Activated naive CD4-positive, alpha-beta T cell treated with anti-CD3 and anti-CD28 coated beads for 36 hours (primary cell): ENCODE data around the gene GHRL. TPM values are rescaled to one million over a fixed set of nuclear protein-coding genes. Genes with fewer than 3 reads are reported as not detected.
"Not testable (repeated sequence)": the region's sequence is repeated elsewhere in the genome, so short reads cannot be mapped to it uniquely, and the experiment has no call there.

ENCODE experiments used
- CTCF ChIA-PET: fragments of 350-600 bp; sonication (Branson Sonifier 250); formaldehyde crosslinking; loops from one replicate; lab custom pipeline; 2021; ENCODE audit warnings: antibody characterized with exemption; lab: Charles Lee
- DNase-seq: peaks from one replicate; pipeline ENCODE4 v3.0.0-alpha.2; 2020
- H3K27ac Mint-ChIP-seq: one replicate; pipeline ENCODE4 v1.8.0; 2021; ENCODE audit warnings: mild to moderate bottlenecking, mixed read lengths
- H3K27me3 Mint-ChIP-seq: one replicate; pipeline ENCODE4 v1.8.0; 2021; ENCODE audit warnings: low read depth, mixed read lengths
- H3K36me3 Mint-ChIP-seq: one replicate; pipeline ENCODE4 v1.8.0; 2021; ENCODE audit warnings: low read depth, mixed read lengths
- H3K4me1 Mint-ChIP-seq: one replicate; pipeline ENCODE4 v1.8.0; 2021; ENCODE audit warnings: low read depth, mixed read lengths
- H3K4me3 Mint-ChIP-seq: one replicate; pipeline ENCODE4 v1.8.0; 2021; ENCODE audit warnings: mild to moderate bottlenecking, moderate library complexity, mixed read lengths
- H3K9me3 Mint-ChIP-seq: one replicate; pipeline ENCODE4 v1.8.0; 2021; ENCODE audit warnings: mixed read lengths
- intact Hi-C: fragments of 100-400 bp; cut with micrococcal nuclease; formaldehyde crosslinking; loops from one replicate; pipeline ENCODE4 v1.15.1; 2023
- total RNA-seq, 2 experiments: library from RNA; stranded (reverse); gene quantifications; one replicate each; pipeline ENCODE4 v1.2.3, GENCODE V29; 2021

The GHRL gene
- total RNA-seq, 2 experiments from 2014 or later, result not detected

GRCh38 chr3:10268116-10268515 lies 24.6 kb downstream of the GHRL start:
- H3K36me3 Mint-ChIP-seq, result peaks cover 49% of the 10 kb centered on the region
- intact Hi-C loops, result no loop called here
- DNase-seq, result no peak
- H3K9me3 Mint-ChIP-seq, result no peaks in the 10 kb centered on the region
- CTCF ChIA-PET, result interaction anchor here (0.6 kb wide), 1 partner anchor 27 kb away, joined by 4 read pairs; no protein-coding TSS in a partner anchor
- no peaks in the 10 kb centered on the region for H3K27me3 Mint-ChIP-seq
- peaks cover 67% of the 10 kb centered on the region for H3K4me1 Mint-ChIP-seq
- H3K4me3 Mint-ChIP-seq, result no peak overlapping the region
- H3K27ac Mint-ChIP-seq, result no peak overlapping the region

- intact Hi-C loops, H3K4me3 Mint-ChIP-seq, H3K9me3 Mint-ChIP-seq, H3K27ac Mint-ChIP-seq, H3K27me3 Mint-ChIP-seq, DNase-seq: not testable (repeated sequence)
- Mint-ChIP-seq H3K36me3 (peaks cover 56% of the 10 kb centered on the region), H3K4me1 (peaks cover 70% of the 10 kb centered on the region)
- CTCF ChIA-PET, result interaction anchor here (0.7 kb wide), 1 partner anchor 151 kb away, joined by 3 read pairs; no protein-coding TSS in a partner anchor
Measured at GRCh38 chr3:10266936-10267335, 25.8 kb downstream of the GHRL start.

GRCh38 chr3:10265833-10266232 lies 26.9 kb downstream of the GHRL start:
- H3K4me1 Mint-ChIP-seq, result peaks cover 70% of the 10 kb centered on the region
- peaks cover 56% of the 10 kb centered on the region for H3K36me3 Mint-ChIP-seq
- CTCF ChIA-PET, result interaction anchor here (1.0 kb wide), 1 partner anchor 10 kb away, joined by 3 read pairs; no protein-coding TSS in a partner anchor
- H3K27me3 Mint-ChIP-seq, result no peaks in the 10 kb centered on the region
- no peaks in the 10 kb centered on the region for H3K9me3 Mint-ChIP-seq
- H3K27ac Mint-ChIP-seq, result no peak overlapping the region
- intact Hi-C loops, result no loop called here
- DNase-seq, result no peak
- H3K4me3 Mint-ChIP-seq, result no peak overlapping the region

DNA sequence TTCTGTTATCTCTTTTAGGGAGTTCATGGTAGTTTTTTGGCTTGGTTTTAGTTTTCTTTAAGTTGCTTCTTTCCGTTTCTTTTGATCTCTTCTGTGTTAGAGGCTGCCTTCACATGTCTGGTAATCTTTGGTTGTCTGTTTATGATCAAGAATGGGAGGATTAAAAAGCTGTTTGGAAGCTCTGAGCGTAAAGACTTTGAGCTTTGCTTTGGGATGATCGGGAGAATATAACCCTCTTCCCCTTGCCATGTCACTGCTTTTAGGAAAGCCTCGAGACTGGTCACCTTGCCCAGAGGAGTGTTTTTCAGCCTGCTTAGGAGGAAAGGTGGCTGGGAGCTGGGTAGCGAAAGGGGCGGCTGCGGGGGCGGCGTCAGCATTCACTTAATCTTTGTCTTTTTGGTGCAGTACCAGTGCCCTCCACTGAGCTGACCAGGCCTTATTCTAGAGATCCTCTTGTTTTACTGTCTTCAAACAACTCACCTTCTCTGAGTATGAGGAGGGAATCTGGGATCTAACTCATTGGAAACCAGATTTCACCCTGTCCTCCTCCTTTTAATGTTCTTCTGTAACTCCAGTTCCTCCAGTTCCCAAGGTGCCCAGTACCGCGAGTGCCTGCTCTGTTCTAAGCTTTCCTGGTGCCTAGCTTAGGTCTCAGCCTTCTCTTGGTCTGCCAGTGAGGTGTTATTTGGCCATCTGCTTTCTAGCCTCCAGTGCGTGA lies 28.9 kb downstream of the GHRL start:
- Mint-ChIP-seq H3K4me1 (peaks cover 81% of the 10 kb centered on the region), H3K36me3 (peaks cover 53% of the 10 kb centered on the region), H3K4me3 (peak overlapping the region; percentile 71), H3K27ac (peak overlapping the region; percentile 88), H3K27me3 (no peaks in the 10 kb centered on the region), H3K9me3 (no peaks in the 10 kb centered on the region)
- intact Hi-C loops, result loop anchor here (1.0 to 5.0 kb wide), 2 partner anchors 16 to 237 kb away; partner anchors contain the start of genes FANCD2 and TATDN2
- CTCF ChIA-PET, result interaction anchor here (0.7 to 5.1 kb wide), 21 partner anchors 8 to 473 kb away, joined by 3 to 20 read pairs (median 5); partner anchors contain the start of genes IRAK2 and TATDN2
- peak; percentile 81 for DNase-seq

DNA sequence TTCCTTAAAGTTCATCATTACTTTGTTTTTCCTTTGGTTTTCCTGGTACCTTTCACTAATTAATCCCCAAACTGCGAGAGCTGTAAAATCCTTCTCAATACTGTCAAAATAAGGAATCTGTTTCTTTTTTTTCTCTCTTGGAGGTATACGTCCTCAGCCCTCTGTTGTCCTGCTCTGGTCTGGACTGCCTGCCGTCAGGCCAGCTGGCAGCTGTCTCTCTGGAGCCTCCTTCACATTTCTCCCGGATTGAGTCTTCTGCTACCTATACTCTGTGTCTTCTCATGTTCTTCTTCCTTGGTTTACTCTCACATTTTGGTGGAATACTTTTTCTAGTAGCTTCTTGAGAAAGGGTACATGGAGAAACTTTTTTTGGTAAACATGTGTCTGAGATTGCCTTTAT lies 30.7 kb downstream of the GHRL start:
- intact Hi-C loops, result loop anchor here (5.0 kb wide), 1 partner anchor 235 kb away; the partner anchor contains the start of gene FANCD2
- no peak overlapping the region for H3K4me3 Mint-ChIP-seq
- peaks cover 79% of the 10 kb centered on the region for H3K4me1 Mint-ChIP-seq
- H3K36me3 Mint-ChIP-seq, result peaks cover 46% of the 10 kb centered on the region
- H3K9me3 Mint-ChIP-seq, result no peaks in the 10 kb centered on the region
- DNase-seq, result no peak
- CTCF ChIA-PET, result interaction anchor here (1.2 to 5.1 kb wide), 4 partner anchors 24 to 118 kb away, joined by 3 to 19 read pairs (median 7); partner anchors contain the start of gene IRAK2
- no peaks in the 10 kb centered on the region for H3K27me3 Mint-ChIP-seq
- H3K27ac Mint-ChIP-seq, result peak overlapping the region; percentile 32

GRCh38 chr3:10260211-10260701 lies 32.5 kb downstream of the GHRL start:
- H3K9me3 Mint-ChIP-seq, result no peaks in the 10 kb centered on the region
- peaks cover 51% of the 10 kb centered on the region for H3K36me3 Mint-ChIP-seq
- CTCF ChIA-PET, result interaction anchor here (1.0 to 5.1 kb wide), 2 partner anchors 52 to 96 kb away, joined by 3 to 19 read pairs; partner anchors contain the start of gene IRAK2
- no peak overlapping the region for H3K4me3 Mint-ChIP-seq
- H3K27me3 Mint-ChIP-seq, result no peaks in the 10 kb centered on the region
- peak overlapping the region; percentile 31 for H3K27ac Mint-ChIP-seq
- DNase-seq, result no peak
- intact Hi-C loops, result loop anchor here (5.0 kb wide), 1 partner anchor 233 kb away; the partner anchor contains the start of gene FANCD2
- peaks cover 78% of the 10 kb centered on the region for H3K4me1 Mint-ChIP-seq

DNA sequence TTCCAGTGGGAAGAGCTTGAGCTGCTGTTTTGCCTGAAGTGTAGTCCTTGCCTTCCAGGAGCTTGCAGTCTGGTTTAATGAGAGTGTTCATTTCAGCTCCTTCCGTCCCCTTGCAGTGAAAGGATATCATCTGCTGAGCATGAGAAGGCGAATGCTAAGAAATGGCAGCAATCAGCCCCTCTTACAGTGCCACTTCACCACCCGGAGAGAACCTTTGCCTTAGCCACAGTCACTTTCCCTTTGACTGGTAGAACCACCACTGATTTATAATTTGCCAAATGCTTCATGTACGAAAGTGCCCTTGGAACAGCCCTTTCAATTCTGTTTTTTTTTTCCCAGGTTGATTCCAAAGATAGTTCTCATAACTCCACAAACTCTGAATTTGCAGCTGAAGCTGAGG lies 32.9 kb downstream of the GHRL start:
- DNase-seq, result no peak
- Mint-ChIP-seq H3K27ac (peak overlapping the region; percentile 31), H3K4me3 (no peak overlapping the region), H3K4me1 (peaks cover 81% of the 10 kb centered on the region), H3K36me3 (peaks cover 49% of the 10 kb centered on the region), H3K27me3 (no peaks in the 10 kb centered on the region), H3K9me3 (no peaks in the 10 kb centered on the region)
- CTCF ChIA-PET, result no interaction called here
- intact Hi-C loops, result loop anchor here (5.0 kb wide), 1 partner anchor 232 kb away; the partner anchor contains the start of gene FANCD2

DNA sequence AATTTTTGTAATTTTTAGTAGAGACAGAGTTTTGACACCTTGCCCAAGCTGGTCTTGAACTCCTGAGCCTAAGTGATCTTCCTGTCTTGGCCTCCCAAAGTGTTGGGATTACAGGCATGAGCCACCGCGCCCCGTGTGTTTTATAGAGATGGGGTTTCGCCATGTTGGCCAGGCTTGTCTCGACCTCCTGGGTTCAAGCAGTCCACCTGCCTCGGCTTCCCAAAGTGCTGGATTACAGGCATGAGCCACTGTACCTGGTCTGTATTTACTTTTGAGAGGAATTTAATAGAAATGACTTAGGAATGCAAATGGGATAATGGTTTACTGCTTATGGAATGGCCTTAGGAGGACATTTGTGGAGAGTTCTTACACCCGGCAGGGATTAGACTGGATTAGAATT lies 33.7 kb downstream of the GHRL start:
- Mint-ChIP-seq H3K36me3 (peaks cover 53% of the 10 kb centered on the region), H3K4me3 (no peak overlapping the region), H3K27me3 (no peaks in the 10 kb centered on the region), H3K9me3 (no peaks in the 10 kb centered on the region), H3K27ac (peak overlapping the region; percentile 66), H3K4me1 (peaks cover 81% of the 10 kb centered on the region)
- CTCF ChIA-PET, result interaction anchor here (0.7 to 1.4 kb wide), 2 partner anchors 15 to 420 kb away, joined by 3 to 4 read pairs; no protein-coding TSS in a partner anchor
- intact Hi-C loops, result no loop called here
- no peak for DNase-seq

DNA sequence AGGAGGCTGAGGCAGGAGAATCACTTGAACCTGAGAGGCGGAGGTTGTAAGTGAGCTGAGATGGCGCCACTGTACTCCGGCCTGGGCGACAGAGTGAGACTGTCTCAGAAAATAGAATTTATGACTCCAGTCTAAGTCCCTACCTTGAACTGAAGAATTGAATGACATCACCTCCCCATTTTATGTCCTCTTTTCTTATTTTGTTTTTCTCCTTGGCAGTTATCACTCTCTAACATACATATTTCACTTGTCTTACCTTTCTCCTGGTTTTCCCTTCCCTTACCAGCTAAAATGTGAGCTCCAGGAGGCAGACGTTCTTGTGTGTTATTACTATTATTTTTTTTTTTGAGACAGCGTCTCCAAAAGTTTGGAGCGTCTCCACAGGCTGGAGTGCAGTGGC lies 36.9 kb downstream of the GHRL start:
- H3K27me3 Mint-ChIP-seq, result no peaks in the 10 kb centered on the region
- no peak overlapping the region for H3K27ac Mint-ChIP-seq
- DNase-seq, result no peak
- H3K4me3 Mint-ChIP-seq, result no peak overlapping the region
- CTCF ChIA-PET, result interaction anchor here (0.6 to 1.6 kb wide), 7 partner anchors 8 to 1618 kb away, joined by 3 to 5 read pairs (median 4); partner anchors contain the start of gene IRAK2
- peaks cover 48% of the 10 kb centered on the region for H3K36me3 Mint-ChIP-seq
- intact Hi-C loops, result no loop called here
- H3K9me3 Mint-ChIP-seq, result no peaks in the 10 kb centered on the region
- H3K4me1 Mint-ChIP-seq, result peaks cover 77% of the 10 kb centered on the region

GRCh38 chr3:10253731-10254130 lies 39.0 kb downstream of the GHRL start:
- no peaks in the 10 kb centered on the region for H3K27me3 Mint-ChIP-seq
- CTCF ChIA-PET, result interaction anchor here (0.6 to 2.6 kb wide), 2 partner anchors 10 to 56 kb away, joined by 3 to 14 read pairs; no protein-coding TSS in a partner anchor
- no peak overlapping the region for H3K4me3 Mint-ChIP-seq
- H3K4me1 Mint-ChIP-seq, result peaks cover 73% of the 10 kb centered on the region
- intact Hi-C loops, result no loop called here
- DNase-seq, result no peak
- H3K36me3 Mint-ChIP-seq, result peaks cover 61% of the 10 kb centered on the region
- no peaks in the 10 kb centered on the region for H3K9me3 Mint-ChIP-seq
- H3K27ac Mint-ChIP-seq, result peak overlapping the region; percentile 65

- no peak for DNase-seq
- Mint-ChIP-seq H3K4me1 (peaks cover 63% of the 10 kb centered on the region), H3K27me3 (no peaks in the 10 kb centered on the region), H3K27ac (peak overlapping the region; percentile 92), H3K4me3 (peak overlapping the region; percentile 89), H3K36me3 (peaks cover 62% of the 10 kb centered on the region), H3K9me3 (peaks cover 5% of the 10 kb centered on the region)
- intact Hi-C loops, result no loop called here
- CTCF ChIA-PET, result no interaction called here
Measured at GRCh38 chr3:10251006-10251405, 41.7 kb downstream of the GHRL start.

DNA sequence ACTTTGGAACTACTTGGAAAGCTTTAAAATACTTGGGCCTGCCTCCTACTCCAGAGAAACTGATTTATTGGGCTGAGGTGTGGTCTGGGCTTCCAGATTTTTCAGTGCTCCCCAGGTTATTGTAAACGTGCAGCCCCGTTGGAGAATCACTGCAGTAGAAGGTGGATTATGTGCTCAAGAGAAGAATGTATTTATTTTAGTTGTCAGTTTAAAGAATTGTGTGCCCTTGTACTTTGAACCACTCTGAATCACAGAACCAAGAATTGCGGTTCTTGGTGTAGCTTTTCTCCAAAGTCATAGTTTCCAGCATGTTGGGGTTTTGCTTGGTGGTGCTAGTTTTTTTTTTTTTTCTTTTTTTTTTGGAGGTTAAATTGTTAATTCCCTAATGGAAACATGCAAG lies 42.9 kb downstream of the GHRL start:
- H3K36me3 Mint-ChIP-seq, result peaks cover 63% of the 10 kb centered on the region
- no peaks in the 10 kb centered on the region for H3K27me3 Mint-ChIP-seq
- no peak for DNase-seq
- CTCF ChIA-PET, result interaction anchor here (0.6 to 0.9 kb wide), 2 partner anchors 14 to 52 kb away, joined by 3 to 4 read pairs; no protein-coding TSS in a partner anchor
- peak overlapping the region; percentile 92 for H3K27ac Mint-ChIP-seq
- H3K4me1 Mint-ChIP-seq, result peaks cover 56% of the 10 kb centered on the region
- H3K4me3 Mint-ChIP-seq, result peak overlapping the region; percentile 89
- peaks cover 14% of the 10 kb centered on the region for H3K9me3 Mint-ChIP-seq
- intact Hi-C loops, result loop anchor here (1.0 to 2.0 kb wide), 6 partner anchors 8 to 853 kb away; partner anchors contain the start of genes JAGN1, SEC13 and SETD5
